Motor neuron (in vitro differentiated cells): ENCODE measurements around the gene RBMS3. TPM values are rescaled to one million over a fixed set of nuclear protein-coding genes. Genes with fewer than 3 reads are reported as not detected.

Experiments used
- ATAC-seq, 8 experiments: fragments of 200-7000 bp; cut with Tn5 transposase; replicated peaks in 6 of 8; 2 replicates each; pipeline ENCODE4 v1.8.0; 2021; ENCODE audit warnings: mild to moderate bottlenecking in 8 of 8, moderate library complexity in 8 of 8
- H3K27ac ChIP-seq, 2 donors: fragments of 250-450 bp; sonication (Bioruptor Pico); 2 replicates each; pipeline ENCODE4 v1.9.0; 2021; ENCODE audit warnings: antibody characterized with exemption in 2 of 2, mild to moderate bottlenecking in 2 of 2, moderate library complexity in 1 of 2
- H3K4me1 ChIP-seq, 2 donors: fragments of 250-450 bp; sonication (Bioruptor Pico); replicated peaks in 1 of 2; 2 replicates each; pipeline ENCODE4 v1.6.1; 2021; ENCODE audit warnings: antibody characterized with exemption in 2 of 2, mild to moderate bottlenecking in 2 of 2, moderate library complexity in 1 of 2
- H3K4me3 ChIP-seq, 5 donors: fragments of 250-450 bp; sonication (Bioruptor Pico); 2 replicates each; pipeline ENCODE4 v1.9.0; 2021; ENCODE audit warnings: antibody characterized with exemption in 5 of 5, mild to moderate bottlenecking in 5 of 5, moderate library complexity in 4 of 5
- WGBS, 10 experiments: fragments of 450-650 bp; shearing (Covaris generic); methylation state at CpG; one replicate each; pipeline ENCODE4 v1.0.0; 2022; 5-methylcytosine and 5-hydroxymethylcytosine counted together
- in situ Hi-C, 9 experiments: fragments of 400-800 bp; cut with MboI; loops; one replicate each; pipeline ENCODE4 v1.15.0; 2021; ENCODE audit warnings: low sequenced_read_pairs in 9 of 9, low pct_unique_long_range_greater_than_20kb in 2 of 9; ENCODE audit not compliant: unreplicated experiment in 9 of 9
- total RNA-seq, 8 experiments: library from RNA; unstranded; fragments of 300-600 nt; gene quantifications; 2 replicates each; pipeline versions ENCODE4 v1.2.3 to v1.2.4, GENCODE V29; 2022

RBMS3 gene
- total RNA-seq, 8 experiments from 2014 or later = 11.0 to 63.7 (median 16.7) TPM

DNA sequence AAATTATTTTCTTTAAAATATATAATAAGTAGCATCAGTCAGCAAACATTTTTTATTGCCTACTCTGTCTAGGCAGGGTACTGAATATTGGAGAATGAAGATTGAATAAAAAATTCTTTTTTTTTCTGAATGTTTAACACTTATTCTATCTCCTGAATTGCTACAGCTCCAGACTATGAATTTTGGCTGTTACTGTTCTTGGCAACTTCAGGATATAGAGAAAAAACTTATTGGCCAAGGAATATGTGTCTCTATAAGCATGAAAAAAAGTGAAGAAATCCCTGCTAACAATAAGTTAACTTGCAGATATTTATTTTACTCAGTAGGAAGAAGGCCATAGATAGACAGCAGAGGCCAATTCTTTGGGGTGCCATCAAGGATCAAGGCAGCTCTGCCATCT lies 309.6 kb downstream of the RBMS3 start:
- ATAC-seq = no peak
- Histone ChIP-seq H3K4me1 (no peaks in the 10 kb centered on the region), H3K27ac (no peak overlapping the region), H3K4me3 (no peak overlapping the region)
- in situ Hi-C loops = no loop called here

DNA sequence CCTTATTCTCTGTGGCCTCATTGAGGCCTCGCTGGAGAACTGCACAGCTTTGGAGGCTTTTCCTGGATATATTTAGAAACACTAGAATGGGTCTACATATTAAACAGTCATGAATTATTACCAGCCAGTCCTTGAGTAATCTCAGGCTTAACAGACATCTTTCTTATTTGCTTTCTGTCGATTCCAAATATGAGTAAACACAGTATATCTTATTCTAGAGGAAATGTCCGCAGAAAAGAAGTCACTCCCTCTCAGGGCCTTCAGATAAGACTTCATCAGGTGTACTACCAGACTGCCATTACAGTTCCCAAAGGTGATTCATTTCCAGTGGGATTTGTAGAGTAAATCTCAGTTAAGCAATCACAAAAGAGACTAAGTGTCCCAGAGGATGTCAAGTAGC lies 310.7 kb downstream of the RBMS3 start:
- Histone ChIP-seq H3K4me3 (no peak overlapping the region), H3K27ac (no peak overlapping the region), H3K4me1 (no peaks in the 10 kb centered on the region)
- in situ Hi-C loops = no loop called here
- no peak for ATAC-seq
- 75 to 100% (median 94%) methylated on average over 1 to 3 of the region's 3 CpGs; no CpG with 5 or more reads in 1 of the 10 experiments for WGBS, 10 experiments

DNA sequence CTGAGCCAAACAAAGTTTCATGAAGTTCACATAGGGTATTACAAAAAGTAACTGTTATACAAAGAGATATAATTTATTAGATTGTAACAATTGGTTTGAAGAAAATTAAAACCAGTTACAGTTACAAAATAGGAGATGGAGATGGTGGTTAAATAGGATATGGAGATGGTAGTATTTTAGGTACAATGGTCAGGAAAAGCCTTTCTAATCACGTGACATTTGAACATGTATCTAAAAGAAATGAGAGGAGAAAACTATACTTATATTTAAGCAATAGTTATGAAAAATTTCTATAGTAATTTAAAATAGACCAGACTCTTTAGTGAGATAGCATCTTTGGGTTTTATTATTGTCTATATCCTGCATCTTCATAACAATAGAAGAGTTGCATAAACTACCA lies 312.9 kb downstream of the RBMS3 start:
- ATAC-seq = no peak
- Histone ChIP-seq H3K4me1 (no peaks in the 10 kb centered on the region), H3K4me3 (no peak overlapping the region), H3K27ac (no peak overlapping the region)
- in situ Hi-C loops = no loop called here
- 60 to 100% (median 87%) methylated on average over 1 of the region's 1 CpG for WGBS, 10 experiments

DNA sequence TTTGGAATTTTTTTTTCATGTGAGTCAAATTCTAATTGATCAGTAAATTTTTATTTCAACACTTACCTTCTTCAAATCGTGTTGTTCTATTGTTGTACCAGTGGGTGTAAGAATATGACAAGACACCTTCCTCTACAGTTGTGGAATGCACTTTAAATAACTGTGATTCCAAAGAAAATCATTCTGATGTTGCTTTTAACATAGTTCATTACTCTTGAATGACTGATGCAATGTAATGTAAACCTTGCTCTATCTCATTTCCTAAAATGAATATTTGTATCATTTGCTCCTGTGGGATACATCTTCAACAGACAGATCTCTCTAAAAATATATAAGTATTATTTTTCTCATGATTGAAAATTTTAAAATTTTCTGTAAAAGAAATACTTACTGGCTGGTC lies 313.4 kb downstream of the RBMS3 start:
- H3K4me3 ChIP-seq = no peak overlapping the region
- no peaks in the 10 kb centered on the region for H3K4me1 ChIP-seq
- 0 to 79% (median 29%) methylated on average over 1 of the region's 1 CpG; no CpG with 5 or more reads in 3 of the 10 experiments for WGBS, 10 experiments
- ATAC-seq = no peak
- in situ Hi-C loops = no loop called here
- H3K27ac ChIP-seq = no peak overlapping the region

DNA sequence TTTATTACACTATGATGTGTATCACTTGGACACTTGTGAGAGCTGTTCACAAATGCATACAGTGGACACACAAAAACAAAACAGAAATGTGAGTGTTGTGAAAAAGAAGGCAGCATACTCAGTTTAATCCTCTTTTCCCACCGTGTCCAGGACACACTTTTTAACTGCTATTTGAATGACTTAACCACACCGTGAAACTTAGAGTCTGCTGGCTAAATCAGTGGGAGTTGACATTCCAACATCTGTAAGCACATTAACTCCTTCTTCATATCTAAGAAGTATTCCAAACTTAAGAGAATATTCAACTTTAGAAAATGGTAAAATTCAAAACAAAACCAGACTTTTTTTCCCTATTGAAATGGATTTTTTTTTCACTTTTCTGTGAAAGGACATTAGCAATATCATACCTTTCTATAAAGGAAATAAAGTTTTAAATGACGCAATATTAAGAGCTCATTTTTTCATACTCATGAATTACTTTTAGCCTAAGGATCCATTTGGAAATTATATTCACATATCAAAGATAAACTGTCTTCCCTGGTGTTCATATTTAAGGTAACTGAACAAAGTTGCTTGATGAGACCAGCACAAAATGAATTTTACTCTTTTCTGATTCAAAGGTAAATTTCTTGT lies 316.6 kb downstream of the RBMS3 start:
- no peak overlapping the region for H3K27ac ChIP-seq
- in situ Hi-C loops = no loop called here
- ATAC-seq = no peak
- H3K4me1 ChIP-seq = no peaks in the 10 kb centered on the region
- no peak overlapping the region for H3K4me3 ChIP-seq
- WGBS, 10 experiments = 34 to 89% (median 65%) methylated on average over 2 to 3 of the region's 3 CpGs

DNA sequence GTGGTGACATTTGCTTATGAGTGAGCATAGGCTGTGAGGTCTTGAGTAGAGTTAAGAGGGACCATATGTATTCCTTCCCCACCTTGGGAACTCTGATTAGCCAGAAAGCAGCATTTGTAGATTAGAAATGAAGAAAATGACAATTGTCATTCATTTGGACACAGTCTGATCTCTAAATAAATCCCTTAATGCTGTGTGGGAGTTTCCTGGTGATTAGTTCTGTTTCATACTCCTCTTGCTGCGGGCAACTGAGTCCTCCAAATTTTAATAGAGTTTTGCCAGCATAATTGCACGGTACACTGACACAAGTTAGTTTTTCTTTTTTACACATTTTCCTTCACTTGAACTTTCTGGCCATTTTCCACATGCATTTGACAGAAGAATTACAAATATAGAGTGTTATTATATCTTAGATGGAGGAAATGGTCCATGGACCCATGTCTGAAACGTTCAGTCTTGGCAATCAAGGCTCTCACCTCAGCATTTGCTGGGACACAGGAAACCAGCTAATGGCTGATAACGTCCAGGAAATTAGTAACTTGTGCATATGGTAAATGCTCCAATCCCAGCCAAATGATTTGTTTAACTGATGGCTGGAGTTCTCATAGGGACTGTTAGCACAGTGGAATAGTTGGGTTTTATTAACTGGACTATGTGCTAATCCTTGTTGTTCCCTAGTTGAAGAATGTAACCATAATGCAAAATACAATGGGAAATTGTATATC lies 321.2 kb downstream of the RBMS3 start:
- Histone ChIP-seq H3K27ac (no peak overlapping the region), H3K4me3 (no peak overlapping the region), H3K4me1 (no peaks in the 10 kb centered on the region)
- in situ Hi-C loops = no loop called here
- ATAC-seq = no peak
- 0 to 97% (median 84%) methylated on average over 1 to 4 of the region's 4 CpGs; no CpG with 5 or more reads in 1 of the 10 experiments for WGBS, 10 experiments

DNA sequence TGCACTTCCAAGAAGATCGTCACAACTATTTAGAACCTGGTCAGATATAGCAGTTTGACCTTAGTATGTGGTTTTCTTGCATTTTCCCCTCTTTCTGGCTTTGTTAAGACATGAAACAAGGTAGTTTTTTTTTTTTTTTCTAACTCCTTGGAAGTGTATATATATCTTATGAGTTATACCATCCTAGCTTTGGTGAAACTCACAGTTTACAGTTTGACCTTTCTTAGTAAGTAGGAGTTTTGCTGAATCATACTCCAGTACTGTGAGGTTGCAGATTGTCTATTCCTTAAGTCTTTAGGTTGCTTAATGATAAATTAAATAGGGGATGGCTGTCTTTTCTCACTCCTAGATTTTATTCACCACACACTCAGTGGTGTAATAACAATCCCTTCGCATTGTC lies 325.0 kb downstream of the RBMS3 start:
- Histone ChIP-seq H3K4me3 (no peak overlapping the region), H3K4me1 (peaks cover 0 to 5% of the 10 kb centered on the region in 2 donors), H3K27ac (no peak overlapping the region)
- WGBS, 10 experiments = 74 to 100% (median 100%) methylated on average over 1 to 2 of the region's 2 CpGs; no CpG with 5 or more reads in 3 of the 10 experiments
- in situ Hi-C loops = no loop called here
- ATAC-seq = peak in 1 of 8 experiments; percentile 19

DNA sequence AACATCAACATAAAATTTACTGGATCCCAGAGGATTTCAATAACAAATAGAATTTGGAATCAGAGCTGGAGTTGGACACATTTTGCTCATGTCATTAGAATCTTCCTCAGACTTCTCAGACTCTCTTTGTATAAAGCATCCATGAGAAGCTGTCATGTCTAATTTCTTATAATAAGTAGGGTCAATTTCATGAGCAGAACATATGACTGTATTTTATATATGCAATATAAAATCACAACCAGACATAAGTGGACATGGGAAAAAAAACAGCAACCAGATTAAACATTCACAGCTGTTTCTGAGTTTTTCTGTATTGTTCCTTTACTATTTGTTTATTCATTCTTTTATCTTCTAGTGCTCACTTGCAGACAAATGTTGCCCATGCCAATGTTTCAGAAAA lies 325.5 kb downstream of the RBMS3 start:
- no peak overlapping the region for H3K27ac ChIP-seq
- in situ Hi-C loops = no loop called here
- ATAC-seq = no peak
- H3K4me1 ChIP-seq = peaks cover 0 to 5% of the 10 kb centered on the region in 2 donors
- H3K4me3 ChIP-seq = no peak overlapping the region

DNA sequence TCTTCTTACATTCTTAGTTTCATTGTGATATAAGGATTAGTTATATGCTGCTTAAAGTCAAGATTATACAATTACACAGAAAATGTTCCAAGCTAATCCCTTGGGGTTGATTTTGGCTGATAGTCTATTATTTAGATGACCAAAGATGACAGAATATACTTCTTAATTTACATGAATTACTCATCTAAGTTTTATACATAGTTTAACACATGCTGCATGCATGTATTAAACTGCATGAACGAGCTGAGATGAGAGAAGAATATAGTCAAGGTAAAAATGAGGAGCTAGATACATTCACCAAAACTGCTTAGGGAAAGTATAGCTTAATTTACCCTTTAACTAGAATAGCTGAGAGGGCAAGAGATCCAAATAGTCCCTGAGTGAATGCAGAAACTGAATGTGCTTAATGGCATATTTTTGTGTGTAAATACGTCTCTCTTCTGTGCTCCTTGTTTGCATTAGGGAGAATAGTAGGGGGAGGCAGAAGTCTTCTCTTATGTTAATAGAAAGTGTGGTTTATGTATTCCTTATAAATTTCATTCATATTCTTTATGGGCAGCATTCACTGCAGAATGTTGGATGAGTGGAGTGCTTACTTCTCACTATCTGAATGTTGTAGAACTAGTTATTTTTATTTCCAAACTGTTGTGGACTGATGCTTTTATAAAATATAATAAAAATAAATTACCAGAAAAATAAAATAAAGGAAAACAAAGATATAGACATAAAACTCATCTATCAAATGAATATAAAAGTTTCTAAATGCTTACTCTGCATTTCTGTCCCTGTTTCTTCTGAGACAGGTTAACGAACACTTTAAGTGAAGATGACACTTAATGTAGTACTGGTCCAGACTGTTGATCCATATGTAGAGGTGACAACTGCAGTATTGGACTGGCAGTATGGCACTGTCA lies 327.8 kb downstream of the RBMS3 start:
- Histone ChIP-seq H3K4me3 (no peak overlapping the region), H3K27ac (no peak overlapping the region), H3K4me1 (peaks cover 0 to 5% of the 10 kb centered on the region in 2 donors)
- 10 to 100% (median 72%) methylated on average over 1 to 3 of the region's 3 CpGs for WGBS, 10 experiments
- in situ Hi-C loops = no loop called here
- peak in 3 of 8 experiments; percentile 69 to 90 (median 71) for ATAC-seq

DNA sequence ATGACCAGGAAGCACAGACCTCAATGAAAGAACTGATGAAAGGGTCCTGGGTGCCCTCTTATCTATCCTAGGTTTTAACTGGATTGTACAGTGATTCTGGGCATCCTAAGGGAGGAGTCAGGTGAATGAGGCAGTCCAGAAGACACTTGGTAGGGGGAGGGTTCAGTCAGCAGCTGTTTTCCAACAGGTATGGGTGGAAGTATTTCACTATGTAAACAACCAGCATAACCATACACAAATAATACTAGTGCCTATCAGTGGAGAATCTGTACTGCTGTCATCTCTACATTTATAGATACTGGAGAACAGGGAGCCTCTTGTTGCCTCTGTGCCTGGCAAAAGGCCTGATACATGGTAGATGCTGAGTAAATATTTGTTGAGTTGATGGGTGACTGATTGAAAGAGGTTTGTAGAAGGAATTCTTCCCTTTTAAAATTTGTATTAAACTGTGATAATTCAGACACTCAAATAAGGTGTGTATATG lies 328.5 kb downstream of the RBMS3 start:
- Histone ChIP-seq H3K27ac (no peak overlapping the region), H3K4me1 (peaks cover 0 to 5% of the 10 kb centered on the region in 2 donors), H3K4me3 (no peak overlapping the region)
- in situ Hi-C loops = no loop called here
- peak in 2 of 8 experiments; percentile 6 to 80 for ATAC-seq

DNA sequence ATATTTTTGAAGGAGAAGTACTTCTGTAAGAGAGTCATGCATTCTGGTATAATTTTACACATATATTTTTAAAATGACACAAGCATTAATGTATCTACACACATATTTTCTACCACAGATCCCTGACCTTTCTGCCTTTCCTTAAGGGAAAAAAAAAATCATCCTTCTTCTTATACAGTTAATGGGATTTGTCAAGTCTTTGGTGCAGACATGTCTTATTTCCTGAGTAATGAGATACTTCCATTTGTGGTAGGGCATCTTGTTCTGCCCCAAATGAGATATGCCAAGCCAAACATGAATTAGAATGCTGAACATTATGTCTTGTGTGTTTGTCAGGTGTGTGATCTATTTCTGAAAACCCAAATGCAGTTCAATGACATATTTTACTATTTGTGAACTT lies 329.9 kb downstream of the RBMS3 start:
- H3K4me1 ChIP-seq = peaks cover 0 to 5% of the 10 kb centered on the region in 2 donors
- in situ Hi-C loops = no loop called here
- no peak overlapping the region for H3K4me3 ChIP-seq
- no peak overlapping the region for H3K27ac ChIP-seq
- ATAC-seq = no peak

DNA sequence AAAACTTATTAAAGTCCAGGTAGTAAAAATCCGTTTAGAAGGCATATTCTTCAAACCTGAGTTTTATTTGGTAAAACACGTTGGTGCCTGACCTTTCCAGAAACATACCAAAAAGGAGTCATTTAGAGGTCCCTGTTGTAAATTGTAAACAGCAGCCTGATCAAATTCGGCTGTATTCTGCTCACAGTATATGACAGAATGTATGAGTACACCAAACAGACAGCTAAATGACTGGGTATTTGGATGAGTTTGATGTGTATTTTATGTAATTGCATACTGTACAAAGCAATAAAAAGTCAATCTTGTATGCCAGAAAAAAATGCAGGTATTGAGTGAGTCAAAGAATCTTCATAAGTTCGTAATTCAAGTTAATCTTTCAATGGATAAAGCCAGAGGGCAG lies 330.4 kb downstream of the RBMS3 start:
- in situ Hi-C loops = no loop called here
- WGBS, 10 experiments = 13 to 89% (median 75%) methylated on average over 2 to 4 of the region's 4 CpGs

DNA sequence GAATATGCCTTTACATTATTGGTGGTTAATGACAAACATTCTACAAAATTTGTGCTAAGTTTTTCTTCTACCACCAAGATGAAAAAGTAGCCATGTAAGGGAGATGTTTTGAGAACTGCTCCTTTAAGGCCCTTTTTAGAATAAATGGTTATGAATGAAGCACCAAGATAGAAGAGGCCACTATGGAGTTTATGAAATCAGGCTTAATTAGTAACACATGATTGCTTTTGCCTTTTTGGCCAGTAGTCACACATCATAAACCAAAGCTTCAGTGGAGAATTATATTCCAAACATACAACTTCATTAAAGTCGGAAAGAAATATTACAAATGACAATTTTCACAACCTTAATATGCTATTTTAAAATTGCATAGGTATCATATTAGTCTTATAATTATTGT lies 331.7 kb downstream of the RBMS3 start:
- H3K27ac ChIP-seq = no peak overlapping the region
- in situ Hi-C loops = no loop called here
- no peak overlapping the region for H3K4me3 ChIP-seq
- peaks cover 0 to 5% of the 10 kb centered on the region in 2 donors for H3K4me1 ChIP-seq
- WGBS, 10 experiments = 0 to 100% (median 100%) methylated on average over 1 of the region's 1 CpG; no CpG with 5 or more reads in 3 of the 10 experiments
- no peak for ATAC-seq

More for the DNA sequence above, 330.4 kb downstream of the RBMS3 start:
- no peak overlapping the region for H3K4me3 ChIP-seq
- H3K27ac ChIP-seq = no peak overlapping the region
- peak in 2 of 8 experiments; percentile 36 to 49 for ATAC-seq
- peaks cover 0 to 5% of the 10 kb centered on the region in 2 donors for H3K4me1 ChIP-seq
